NCI-H2196 (cell line): ENCODE results near the gene CSNK1G3.
A peak's percentile ranks its signal among the peaks of the same experiment; 100 is the strongest.

Experiments used
- DNase-seq: peaks from one replicate; lab custom pipeline; 2025; ENCODE audit not compliant: unreplicated experiment; lab: John Stamatoyannopoulos, UW

CSNK1G3 gene

GRCh38 chr5:123557907-123558306 is 45.9 kb downstream of the CSNK1G3 start:
- DNase-seq, result no peak

GRCh38 chr5:123558762-123559433 is 46.9 kb downstream of the CSNK1G3 start:
- DNase-seq, result no peak

GRCh38 chr5:123559434-123559775 is 47.4 kb downstream of the CSNK1G3 start:
- no peak for DNase-seq

GRCh38 chr5:123561230-123561629 is 49.3 kb downstream of the CSNK1G3 start:
- DNase-seq, result no peak

- DNase-seq, result no peak
Observed at GRCh38 chr5:123571927-123572326, 60.0 kb downstream of the CSNK1G3 start.

GRCh38 chr5:123578390-123578789 is 66.4 kb downstream of the CSNK1G3 start:
- no peak for DNase-seq

DNA sequence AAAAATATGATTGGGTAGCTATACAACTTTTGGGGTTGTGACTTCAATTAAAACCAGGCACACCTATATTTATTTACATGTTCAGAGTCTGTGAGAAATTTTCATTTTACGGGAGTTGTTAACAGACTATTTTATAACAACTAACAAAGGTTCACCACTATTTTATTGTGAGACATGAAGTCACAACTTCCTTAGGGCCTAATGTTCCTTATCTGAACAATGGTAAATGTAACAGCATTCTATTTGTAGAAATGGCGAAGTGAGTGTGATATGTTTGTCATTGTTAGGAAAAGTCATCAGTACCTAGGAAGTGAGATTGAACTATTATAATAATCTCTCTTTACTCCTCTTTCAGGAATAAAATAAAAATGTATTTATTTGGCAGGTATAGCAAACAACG is 67.4 kb downstream of the CSNK1G3 start:
- DNase-seq, result no peak

- no peak for DNase-seq
Observed at GRCh38 chr5:123582550-123583285, 70.7 kb downstream of the CSNK1G3 start.

GRCh38 chr5:123585871-123586270 is 73.9 kb downstream of the CSNK1G3 start:
- DNase-seq, result no peak

DNA sequence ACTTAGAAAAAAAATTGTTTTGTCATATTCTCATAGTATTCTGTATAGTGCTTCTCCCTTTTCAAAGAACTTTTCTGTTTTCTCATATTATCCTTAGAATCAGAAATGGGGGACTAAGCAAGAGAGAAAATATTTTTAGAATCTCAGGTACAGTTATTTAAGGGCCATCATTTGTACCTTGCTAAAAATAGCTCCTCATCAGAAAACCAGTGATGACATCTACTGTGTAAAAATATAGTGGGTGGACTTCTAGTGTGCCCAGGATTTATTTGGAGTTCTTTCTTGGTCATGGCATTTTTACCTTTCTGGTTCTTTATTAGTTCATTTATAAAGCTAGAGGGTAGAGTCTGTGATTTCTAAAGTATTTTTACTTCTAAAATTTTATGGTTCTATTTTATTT is 82.5 kb downstream of the CSNK1G3 start:
- DNase-seq, result no peak

DNA sequence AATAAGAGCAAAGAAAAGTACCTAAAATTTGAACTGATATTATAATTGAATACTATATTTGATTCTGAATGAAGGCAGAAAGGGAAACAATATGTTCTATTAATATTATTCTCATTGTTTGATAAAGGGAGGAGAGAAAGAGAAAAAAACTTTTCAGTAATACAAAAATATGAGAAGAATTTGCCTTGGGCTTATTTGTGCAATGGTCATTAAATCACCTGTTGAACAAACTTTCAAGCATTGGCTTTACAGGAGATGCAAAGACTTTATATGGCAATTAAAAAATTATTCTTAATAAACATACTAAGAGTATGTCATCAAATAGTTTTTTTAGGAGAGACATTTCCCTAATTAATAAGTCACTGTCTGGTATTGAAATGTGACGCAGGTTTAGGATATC is 85.0 kb downstream of the CSNK1G3 start:
- no peak for DNase-seq

- no peak for DNase-seq
Observed at GRCh38 chr5:123598028-123598689, 86.2 kb downstream of the CSNK1G3 start.

DNA sequence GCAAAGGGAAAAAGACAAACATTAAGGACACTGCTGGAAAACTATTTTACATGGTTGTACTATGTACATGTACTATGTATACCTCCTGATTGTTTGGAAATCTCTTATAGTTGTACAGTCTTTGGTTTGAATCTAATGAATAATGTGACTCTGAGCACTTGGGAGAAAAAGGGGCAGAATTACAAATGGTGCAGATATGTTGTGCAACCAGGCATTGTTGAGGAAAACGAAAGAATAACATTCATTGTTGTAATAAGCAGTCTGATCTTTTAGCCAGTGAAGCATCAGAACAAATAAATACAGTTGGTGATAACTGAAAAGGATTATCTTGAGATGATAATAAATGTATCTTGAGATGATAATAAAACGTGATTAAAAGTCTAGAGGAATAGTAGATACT is 87.2 kb downstream of the CSNK1G3 start:
- DNase-seq, result no peak

GRCh38 chr5:123601610-123602009 is 89.6 kb downstream of the CSNK1G3 start:
- DNase-seq, result no peak

DNA sequence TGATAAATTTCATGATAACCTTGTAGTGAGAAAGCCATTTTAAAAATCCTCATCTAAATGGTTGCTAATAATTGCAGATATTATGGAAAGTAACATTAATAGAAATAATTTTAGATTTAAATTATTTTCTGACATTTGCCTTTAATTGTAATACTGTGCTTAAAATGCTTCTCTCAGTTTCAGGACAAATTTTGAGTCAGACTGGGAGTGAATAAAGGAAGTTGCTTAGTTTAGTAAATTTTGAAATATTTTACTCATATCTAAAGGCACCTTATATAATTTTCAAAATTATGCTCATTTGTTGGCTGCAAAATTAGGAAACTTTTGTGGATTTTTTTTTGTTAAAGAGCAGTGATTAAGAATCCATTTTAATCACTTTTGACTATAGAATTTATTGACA is 93.8 kb downstream of the CSNK1G3 start:
- no peak for DNase-seq

- no peak for DNase-seq
Observed at GRCh38 chr5:123610209-123610608, 98.2 kb downstream of the CSNK1G3 start.

DNA sequence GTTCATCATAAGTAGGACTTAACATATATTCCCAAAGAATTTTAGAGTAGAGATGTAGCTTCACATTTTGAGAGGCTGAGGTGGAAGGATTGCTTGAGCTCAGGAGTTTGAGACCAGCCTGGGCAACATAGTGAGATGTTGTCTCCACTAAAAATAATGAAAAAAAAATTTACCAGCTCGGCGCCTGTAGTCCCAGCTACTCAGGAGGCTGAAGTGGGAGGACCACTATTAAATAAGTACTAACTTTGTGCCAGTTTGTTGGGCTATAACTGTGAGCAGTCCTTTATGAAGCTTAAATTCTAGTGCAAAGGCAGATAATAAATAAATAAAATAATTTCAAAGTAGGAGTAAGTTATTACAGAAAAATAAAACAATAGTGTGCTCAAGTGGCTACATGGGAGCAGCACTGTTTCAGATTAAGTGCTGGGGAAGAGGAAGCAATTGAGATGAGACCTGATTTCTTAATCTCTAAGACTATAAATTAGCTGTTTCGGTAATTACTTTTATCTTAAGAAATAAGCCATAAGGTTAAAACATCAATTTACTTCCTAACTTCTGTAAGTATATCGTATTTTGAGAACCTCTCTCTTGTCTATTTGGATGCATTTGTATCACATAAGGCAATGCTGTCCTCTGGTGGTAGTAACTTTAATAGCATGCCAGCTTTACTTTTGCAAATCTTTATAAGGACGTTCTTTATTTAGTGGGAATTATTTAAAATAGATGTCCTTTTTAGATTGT is 98.9 kb downstream of the CSNK1G3 start:
- DNase-seq, result peak; percentile 56

GRCh38 chr5:123611406-123611709 is 99.4 kb downstream of the CSNK1G3 start:
- DNase-seq, result no peak

DNA sequence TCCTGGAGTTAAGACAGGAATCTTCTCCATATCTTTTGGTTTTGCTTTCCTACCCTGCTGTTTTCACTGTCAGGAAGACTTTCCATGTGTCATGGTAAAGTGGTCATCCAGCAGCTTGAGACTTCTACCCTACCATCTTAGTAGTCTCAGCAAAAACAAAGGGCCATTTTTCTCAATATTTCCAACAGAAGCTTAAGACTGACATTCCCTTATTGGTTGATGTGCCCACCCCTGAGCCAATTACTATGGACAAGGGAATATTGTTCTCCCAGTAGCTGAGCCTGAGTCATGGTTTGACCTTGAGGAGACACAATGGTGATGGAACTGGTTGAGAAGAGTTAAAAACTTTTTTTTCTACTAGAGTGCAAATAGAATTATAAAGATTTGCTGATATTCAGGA is 105.6 kb downstream of the CSNK1G3 start:
- no peak for DNase-seq

DNA sequence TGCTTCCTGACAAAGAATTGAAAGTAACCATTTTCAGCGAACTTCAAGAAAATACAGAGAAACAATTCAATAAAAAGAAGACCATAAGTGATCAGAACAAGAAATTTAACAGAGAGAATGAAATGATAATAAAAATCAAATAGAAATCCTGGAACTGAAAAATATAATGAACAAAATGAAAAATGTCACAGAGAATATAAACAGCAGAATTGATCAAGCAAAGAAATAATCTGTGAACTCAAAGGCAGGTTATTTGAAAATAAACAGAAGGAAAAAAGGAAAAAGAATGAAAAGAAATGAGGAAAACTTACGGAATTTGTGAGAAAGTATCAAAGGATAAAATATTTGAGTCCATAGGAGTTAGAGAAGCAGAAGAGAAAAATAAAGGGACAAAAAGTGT is 114.1 kb downstream of the CSNK1G3 start:
- no peak for DNase-seq

- DNase-seq, result no peak
Observed at GRCh38 chr5:123628860-123629544, 117.0 kb downstream of the CSNK1G3 start.
